Psoas muscle (tissue), 8 donors: ENCODE data around the gene TSC22D4. TPM values are rescaled to one million over a fixed set of nuclear protein-coding genes. Genes with fewer than 3 reads are reported as not detected.
A peak's percentile ranks its signal among the peaks of the same experiment; 100 is the strongest.

Experiments used
- ATAC-seq, 4 donors: fragments of 200-7000 bp; cut with Tn5 transposase; one replicate each; pipeline ENCODE4 v1.9.1; 2020; ENCODE audit warnings: moderate library complexity in 3 of 4, mild to moderate bottlenecking in 2 of 4
- DNase-seq, 2 donors: peaks; one replicate each; pipeline ENCODE4 v3.0.0-alpha.2; 2020
- H3K27ac ChIP-seq: fragments of 200-600 bp; one replicate; pipeline ENCODE4 v1.8.0; 2022
- H3K27me3 ChIP-seq, 3 donors: fragments of 200-600 bp in 1 of 3; one replicate each; pipeline versions ENCODE4 v1.6.1 to v1.8.0; 2013 to 2022; ENCODE audit warnings: low read length in 2 of 3, mild to moderate bottlenecking in 2 of 3, moderate library complexity in 1 of 3; ENCODE audit not compliant: insufficient read depth in 3 of 3
- H3K36me3 ChIP-seq, 2 donors: fragments of 200-600 bp in 1 of 2; one replicate each; pipeline versions ENCODE4 v1.6.1 to v1.8.0; 2013 to 2022; ENCODE audit warnings: low read depth in 1 of 2, mild to moderate bottlenecking in 1 of 2, moderate library complexity in 1 of 2; ENCODE audit not compliant: insufficient read depth in 1 of 2
- H3K4me1 ChIP-seq: fragments of 200-600 bp; one replicate; pipeline ENCODE4 v1.8.0; 2022
- H3K4me3 ChIP-seq: fragments of 200-600 bp; one replicate; pipeline ENCODE4 v1.8.0; 2022; ENCODE audit warnings: mild to moderate bottlenecking
- H3K9me3 ChIP-seq: fragments of 200-600 bp; one replicate; pipeline ENCODE4 v1.8.0; 2022
- CTCF ChIP-seq: fragments of 200-600 bp; IDR thresholded peaks from one replicate; pipeline ENCODE4 v1.8.0; 2022; ENCODE audit warnings: antibody characterized with exemption
- WGBS, 3 donors: extraction: QIAGEN DNeasy Blood & Tissue Kit; methylation state at CpG; one replicate each; pipeline versions ENCODE4 v1.1.6 to v1.1.7; 2013; 5-methylcytosine and 5-hydroxymethylcytosine counted together
- intact Hi-C, 2 donors: fragments of 100-400 bp; cut with DNase I; formaldehyde crosslinking; loops; one replicate each; pipeline versions ENCODE4 v1.11.0 to v1.14.2; 2022
- polyA plus RNA-seq, 3 donors: library from polyadenylated mRNA; stranded (reverse); fragments of 200-250 nt; gene quantifications; one replicate each; pipeline ENCODE4 v1.2.3, GENCODE V29; 2013
- total RNA-seq, 4 donors: library from RNA; stranded (reverse); fragmentation: NEBNext Ultra II Directional in 2 of 4; extraction: Animal tissue kit (Norgen Biotek cat#: 25700) in 2 of 4; gene quantifications; one replicate each; pipeline versions ENCODE4 v1.2.1 to v1.2.4, GENCODE V29; 2021 to 2023
- donor health status: healthy with polysubstance abuse.
- donor health status: DM: no; HTN: no; CAD: no; lungs with moderate emphysema.
- donor health status: Bipolar disorder and iron deficiency.
- donor health status: healthy.
- donor health status: DM: yes; HTN: yes; CAD: no.
- donor health status: DM: no; HTN: no; CAD: no.
- donor health status: DM: no; HTN: no; CAD: no.
- donor health status: DM: yes; HTN: yes; CAD: no.

TSC22D4 gene
- total and polyA plus RNA-seq, 7 donors: 15.7 to 24.8 (median 16.7) TPM

- peak; percentile 68 to 76 (median 72) for ATAC-seq
- Histone ChIP-seq H3K36me3 (peaks cover 0 to 34% of the 10 kb centered on the region in 2 donors), H3K27ac (peak within 1 kb of the TSS; percentile 100), H3K4me1 (peaks cover 26% of the 10 kb centered on the region), H3K27me3 (no peaks in the 10 kb centered on the region), H3K4me3 (peak within 1 kb of the TSS; percentile 97), H3K9me3 (no peaks in the 10 kb centered on the region)
- intact Hi-C loops: no loop called here
- 0 to 1% (median 0%) methylated on average over 88 to 95 of the region's 95 CpGs for WGBS, 3 donors
- no peak for TF ChIP-seq CTCF
- DNase-seq: peak; percentile 98 to 99
Observed at GRCh38 chr7:100429637-100430492, 49.1 kb downstream of the TSC22D4 start, which contains the start of gene MEPCE. TSS of gene MEPCE (plus strand) at chr7:100429831. CDS start at chr7:100430019, 188 bp downstream.

- peak overlapping the region; percentile 100 for H3K27ac ChIP-seq
- peaks cover 22% of the 10 kb centered on the region for H3K4me1 ChIP-seq
- peak; percentile 82 to 86 (median 85) for ATAC-seq
- H3K9me3 ChIP-seq: no peaks in the 10 kb centered on the region
- peak overlapping the region; percentile 97 for H3K4me3 ChIP-seq
- intact Hi-C loops: no loop called here
- 0% methylated on average over 38 to 40 of the region's 40 CpGs for WGBS, 3 donors
- peak; percentile 12 for TF ChIP-seq CTCF
- H3K36me3 ChIP-seq: peaks cover 0 to 30% of the 10 kb centered on the region in 2 donors
- peak; percentile 100 for DNase-seq
- no peaks in the 10 kb centered on the region for H3K27me3 ChIP-seq
Observed at GRCh38 chr7:100428967-100429636, 49.9 kb downstream of the TSC22D4 start.

- H3K27ac ChIP-seq: peak within 1 kb of the TSS; percentile 100
- no peaks in the 10 kb centered on the region for H3K9me3 ChIP-seq
- 0 to 1% (median 0%) methylated on average over 66 of the region's 66 CpGs for WGBS, 3 donors
- H3K27me3 ChIP-seq: no peaks in the 10 kb centered on the region
- intact Hi-C loops: no loop called here
- peak within 1 kb of the TSS; percentile 97 for H3K4me3 ChIP-seq
- peak; percentile 97 to 98 for DNase-seq
- no peak for TF ChIP-seq CTCF
- H3K4me1 ChIP-seq: peaks cover 22% of the 10 kb centered on the region
- H3K36me3 ChIP-seq: peaks cover 0 to 27% of the 10 kb centered on the region in 2 donors
- ATAC-seq: peak; percentile 67 to 77 (median 70)
Observed at GRCh38 chr7:100428199-100428966, 50.6 kb downstream of the TSC22D4 start, which contains the start of gene ZCWPW1. TSS of gene ZCWPW1 (minus strand) at chr7:100428703. CDS start at chr7:100420649, 8,054 bp downstream.

GRCh38 chr7:100427762-100428198 lies 51.2 kb downstream of the TSC22D4 start:
- H3K4me1 ChIP-seq: peaks cover 22% of the 10 kb centered on the region
- intact Hi-C loops: no loop called here
- H3K4me3 ChIP-seq: peak overlapping the region; percentile 97
- H3K36me3 ChIP-seq: peaks cover 0 to 27% of the 10 kb centered on the region in 2 donors
- DNase-seq: peak in 1 of 2 donors; percentile 59
- H3K27ac ChIP-seq: peak overlapping the region; percentile 100
- no peaks in the 10 kb centered on the region for H3K9me3 ChIP-seq
- ATAC-seq: no peak
- TF ChIP-seq CTCF: no peak
- 41 to 51% (median 47%) methylated on average over 16 of the region's 16 CpGs for WGBS, 3 donors
- H3K27me3 ChIP-seq: no peaks in the 10 kb centered on the region
